ENCODE measurements around the gene APBB3. TPM values are rescaled to one million over a fixed set of nuclear protein-coding genes. Genes with fewer than 3 reads are reported as not detected.

Gene APBB3
- total and polyA plus RNA-seq, 9 of the 15 experiments (the other 6 are each of a cell fraction or from before 2014, with no cell fraction given), result 0.17 to 24.3 (median 9.5) TPM

- TF ChIP-seq ARID3A (IDR thresholded peaks at IDR 0.05; ENCODE audit: borderline replicate concordance, low read depth, low read length), result no peak
- TF ChIP-seq NR2C2 (CRISPR knock-in tag; IDR thresholded peaks at IDR 0.05), result peak; percentile 90
- peak; percentile 98 for TF ChIP-seq NR2C2 (tag; IDR thresholded peaks at IDR 0.05)
- TF ChIP-seq OTX1 (CRISPR knock-in tag; IDR thresholded peaks at IDR 0.05), result 0 out of 2 replicates have a peak, but pooled peaks have one; percentile 26
- peak; percentile 28 for TF ChIP-seq NEUROD1 (IDR thresholded peaks at IDR 0.05; ENCODE audit: borderline replicate concordance, low read depth, low read length, partially characterized antibody)
- TF ChIP-seq GTF3C2 (IDR thresholded peaks at IDR 0.05; ENCODE audit: borderline replicate concordance, extremely low read depth, insufficient read length), result no peak
- TF ChIP-seq TAF9B (IDR thresholded peaks at IDR 0.05; ENCODE audit: partially characterized antibody), result peak; percentile 95
- peak in 1 of 2 experiments; percentile 97; a peak in 2 of 4 replicates for TF ChIP-seq ZNF639 (CRISPR knock-in tag; conservative IDR thresholded peaks at IDR 0.05 in 1 of 2, IDR thresholded peaks at IDR 0.05 in 1 of 2)
- no peak for TF ChIP-seq SETDB1 (IDR thresholded peaks at IDR 0.05; ENCODE audit: low read length)
- TF ChIP-seq TAF7 (tag; IDR thresholded peaks at IDR 0.05), result peak; percentile 91
- no peak for TF ChIP-seq ZNF280A (IDR thresholded peaks at IDR 0.05; ENCODE audit: low read depth, partially characterized antibody)
- TF ChIP-seq ZBED1 (IDR thresholded peaks at IDR 0.05), result 0 out of 2 replicates have a peak, but pooled peaks have one; percentile 34
- no peak for TF ChIP-seq IFI16 (CRISPR knock-in tag; IDR thresholded peaks at IDR 0.05)
- TF ChIP-seq TEAD1 (CRISPR knock-in tag; IDR thresholded peaks at IDR 0.05), result peak in 1 of 2 experiments; percentile 84; a peak in 2 of 4 replicates
- TF ChIP-seq GATAD2B (IDR thresholded peaks at IDR 0.05; ENCODE audit: borderline replicate concordance), result peak; percentile 100
- peak; percentile 92 for TF ChIP-seq NR2C1 (IDR thresholded peaks at IDR 0.05)
- peak; percentile 93 for TF ChIP-seq NR2C1 (tag; IDR thresholded peaks at IDR 0.05)
- no peak; the same call in 1 of the 2 replicates for TF ChIP-seq BCOR (IDR thresholded peaks at IDR 0.05)
- no peak for TF ChIP-seq ZNF75A (CRISPR knock-in tag; IDR thresholded peaks at IDR 0.05)
- TF ChIP-seq GTF2E2 (tag; IDR thresholded peaks at IDR 0.05), result peak; percentile 78
- no peak for TF ChIP-seq FOXA1 (IDR thresholded peaks at IDR 0.05; ENCODE audit: borderline replicate concordance)
These were observed at the start of gene APBB3, which contains the start of gene SLC35A4 (continued) for GRCh38 chr5:140564196-140565023.

All from K562 (cell line).